Cortex of kidney (tissue), 1 donor: ENCODE results near the gene KCNK17.

Experiments
- DNase-seq: peaks from one replicate; lab custom pipeline; 2025; lab: John Stamatoyannopoulos, UW

KCNK17 gene, protein sequence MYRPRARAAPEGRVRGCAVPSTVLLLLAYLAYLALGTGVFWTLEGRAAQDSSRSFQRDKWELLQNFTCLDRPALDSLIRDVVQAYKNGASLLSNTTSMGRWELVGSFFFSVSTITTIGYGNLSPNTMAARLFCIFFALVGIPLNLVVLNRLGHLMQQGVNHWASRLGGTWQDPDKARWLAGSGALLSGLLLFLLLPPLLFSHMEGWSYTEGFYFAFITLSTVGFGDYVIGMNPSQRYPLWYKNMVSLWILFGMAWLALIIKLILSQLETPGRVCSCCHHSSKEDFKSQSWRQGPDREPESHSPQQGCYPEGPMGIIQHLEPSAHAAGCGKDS

DNA sequence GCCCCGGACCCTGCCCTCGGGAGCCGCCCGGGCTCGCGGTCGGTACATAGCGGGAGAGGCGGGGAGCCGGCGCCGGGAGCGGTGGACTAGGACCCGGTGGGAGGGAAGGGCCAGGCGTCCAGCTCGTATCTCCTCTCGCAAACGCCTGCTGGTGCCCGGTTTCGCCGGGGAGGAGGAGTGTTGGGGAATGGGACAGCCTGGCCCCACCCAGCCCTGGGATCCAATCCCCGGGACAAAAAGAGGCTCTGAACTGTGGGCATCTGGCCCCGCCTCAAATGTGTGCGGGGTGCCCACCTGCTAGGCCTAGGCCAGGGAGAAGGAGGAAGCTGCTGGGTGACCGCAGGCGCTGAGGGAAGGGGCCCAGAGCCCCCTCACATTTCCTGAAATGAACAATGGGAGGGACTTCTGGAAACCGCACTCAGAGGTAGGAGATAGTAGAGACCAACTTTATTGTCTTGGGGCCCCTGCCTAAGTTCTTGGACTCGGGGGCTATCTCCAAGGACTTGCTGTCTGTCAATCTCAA lies at the start of gene KCNK17:
Gene KCNK17 (minus strand): TSS at position 147 of the 523 bp plus-strand sequence. CDS start 99 bp downstream, at position 48.
- no peak for DNase-seq

DNA sequence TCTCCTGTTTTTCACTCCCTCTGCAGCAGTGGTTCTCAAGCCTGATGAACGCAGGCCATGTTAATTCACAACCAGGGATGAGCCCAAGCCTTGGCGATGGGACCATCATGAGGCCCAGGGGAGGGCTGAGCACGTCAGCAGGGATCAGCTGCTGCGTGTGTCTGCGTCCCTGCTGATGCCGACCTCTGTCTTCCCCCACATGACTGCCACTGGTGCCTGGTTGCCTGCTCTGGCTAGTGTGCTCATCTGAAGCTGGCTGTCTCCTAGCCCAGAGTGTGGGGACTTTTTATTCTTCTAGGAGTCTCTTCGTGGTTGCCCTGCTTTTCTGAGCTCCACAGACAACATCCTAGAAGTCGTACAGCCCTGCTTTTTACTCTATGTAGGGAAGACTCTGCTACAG lies 49.1 kb upstream of the KCNK17 start:
- no peak for DNase-seq

DNA sequence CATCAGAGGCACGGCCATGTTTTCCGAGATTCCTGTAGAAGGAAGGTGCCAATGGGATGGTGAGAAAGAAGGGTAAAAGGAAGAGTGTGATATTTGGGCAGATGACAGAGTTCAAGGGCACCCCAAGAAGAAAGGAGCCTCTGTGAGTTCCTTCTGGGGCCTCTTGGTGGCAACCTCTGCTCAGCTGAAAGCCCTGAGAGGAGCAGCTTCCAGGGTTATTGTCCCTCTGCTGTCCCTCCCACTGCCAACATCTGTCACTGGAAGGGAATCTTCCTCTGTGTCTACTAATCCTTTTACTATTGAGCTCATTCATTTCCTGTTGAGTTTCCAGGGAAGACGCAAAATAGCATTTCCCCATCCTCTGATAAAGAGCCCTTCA lies 48.3 kb upstream of the KCNK17 start:
- no peak for DNase-seq

DNA sequence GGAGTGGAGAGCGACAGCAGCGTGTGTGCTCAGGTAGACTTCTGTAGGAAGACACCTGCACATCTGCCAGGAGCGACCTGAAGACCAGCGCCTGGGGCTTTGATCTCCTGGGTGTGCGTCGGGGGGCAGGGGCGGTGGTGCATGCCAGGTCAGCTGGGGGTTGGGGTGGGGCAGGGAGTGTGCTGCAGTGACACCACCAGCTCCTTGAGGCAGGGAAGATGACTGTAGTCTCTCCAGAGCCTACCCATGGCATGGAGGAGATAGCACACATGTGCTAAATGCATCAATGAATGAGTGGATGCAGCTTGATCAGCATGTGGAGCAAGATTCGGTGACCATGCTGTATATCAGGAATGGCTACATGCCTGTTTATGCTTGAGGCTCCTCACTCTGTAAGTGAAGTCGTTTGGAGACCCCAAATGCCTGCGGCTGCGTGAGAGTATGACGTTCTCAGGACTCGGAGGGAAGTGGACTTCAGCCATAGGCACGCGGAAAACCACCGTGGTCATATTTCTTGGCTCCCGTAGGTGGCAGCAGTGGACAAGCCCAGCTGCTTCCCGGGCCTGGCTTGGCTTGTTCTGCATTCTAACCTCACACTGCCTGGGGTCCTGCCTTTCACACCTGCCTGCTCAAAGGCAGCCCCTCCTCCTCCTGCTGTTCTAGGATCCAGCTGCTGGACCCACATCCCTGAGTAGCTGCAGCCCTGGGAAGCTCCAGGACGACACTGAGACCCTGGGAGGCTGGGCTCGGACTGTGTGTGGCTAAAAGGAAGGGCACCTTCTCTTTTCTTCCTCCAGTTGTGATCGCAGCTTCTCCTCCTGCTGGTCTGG lies 47.7 kb upstream of the KCNK17 start:
- no peak for DNase-seq

DNA sequence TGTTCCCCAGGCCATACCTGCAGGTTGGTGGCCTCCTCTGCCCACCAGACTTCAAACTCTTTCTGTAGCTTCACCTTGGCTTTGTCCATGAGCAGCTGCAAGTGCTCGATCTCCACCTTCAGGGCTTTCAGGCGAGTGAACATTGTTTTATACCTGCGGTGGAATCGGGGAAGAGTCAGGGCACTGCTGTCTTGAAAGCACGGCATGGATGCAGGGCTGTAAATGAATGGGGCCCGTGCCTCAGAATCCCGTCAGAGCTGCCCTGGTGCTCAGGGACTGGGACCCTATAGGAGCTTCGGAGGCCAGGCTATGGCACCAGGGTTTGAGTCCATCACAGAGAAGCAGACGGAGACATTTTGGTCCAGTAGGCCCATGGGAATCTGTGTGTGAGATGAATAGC lies 46.2 kb upstream of the KCNK17 start:
- no peak for DNase-seq

DNA sequence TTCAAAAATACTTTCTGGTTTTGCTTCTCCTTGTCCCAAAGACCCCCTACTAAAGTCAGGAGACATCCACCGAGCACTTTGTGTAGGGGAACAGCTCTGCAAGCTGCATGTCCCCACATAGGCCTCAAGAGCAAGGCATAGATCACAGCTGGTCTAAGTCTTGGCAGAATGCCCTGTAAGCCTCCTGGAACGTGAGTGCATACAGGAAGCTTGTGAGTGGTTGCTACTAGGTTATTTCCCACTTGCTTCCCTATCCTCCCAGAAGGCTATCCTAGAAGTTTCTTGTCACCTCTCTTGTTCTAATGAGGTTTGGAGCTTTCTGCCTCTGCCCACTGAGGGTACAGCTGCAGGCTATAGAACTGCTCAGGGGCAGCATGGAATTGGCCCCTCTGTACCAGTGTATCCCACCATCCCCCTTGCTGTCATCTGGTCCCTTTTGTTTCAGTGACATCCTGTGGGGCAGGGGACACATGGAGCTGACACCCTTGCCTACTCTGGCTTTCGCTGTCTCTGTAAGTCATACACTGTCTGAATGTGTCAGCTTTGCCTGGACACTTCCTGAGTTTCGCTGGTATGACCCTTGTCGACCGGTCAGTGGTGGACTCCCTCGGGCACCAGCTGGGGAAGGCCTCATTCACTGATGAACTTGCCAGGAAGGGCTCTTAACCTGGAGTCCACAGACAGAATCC lies 43.9 kb upstream of the KCNK17 start:
- no peak for DNase-seq

DNA sequence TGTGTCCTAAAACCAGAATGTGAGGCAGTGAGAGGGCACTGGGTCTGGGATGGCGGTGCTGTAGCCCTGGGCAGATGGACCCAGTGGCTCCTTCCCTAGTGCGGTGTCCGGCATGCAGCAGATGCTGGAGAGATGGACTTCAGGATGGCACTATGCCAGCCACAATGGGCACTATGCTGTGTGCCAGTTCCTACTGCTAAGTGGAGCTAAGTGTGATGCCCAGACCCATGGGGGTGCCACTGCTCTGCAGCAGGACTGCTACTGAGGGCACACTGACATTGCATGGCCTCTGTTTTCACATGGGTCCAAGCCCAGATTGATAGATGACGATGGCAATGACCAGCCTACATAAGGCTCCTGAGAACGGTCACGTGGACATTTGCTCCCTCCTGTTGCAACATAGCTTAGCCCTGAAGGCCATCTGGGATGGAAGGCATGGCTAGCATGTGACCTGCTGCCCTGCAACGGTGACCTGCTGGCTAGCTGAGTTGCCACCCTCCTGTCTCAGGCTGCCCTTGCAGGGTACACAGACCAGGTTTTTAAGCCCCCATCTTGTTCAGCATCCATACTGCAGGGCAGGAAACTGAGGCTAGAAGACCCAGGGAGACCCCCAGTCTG lies 39.6 kb upstream of the KCNK17 start:
- DNase-seq = no peak

DNA sequence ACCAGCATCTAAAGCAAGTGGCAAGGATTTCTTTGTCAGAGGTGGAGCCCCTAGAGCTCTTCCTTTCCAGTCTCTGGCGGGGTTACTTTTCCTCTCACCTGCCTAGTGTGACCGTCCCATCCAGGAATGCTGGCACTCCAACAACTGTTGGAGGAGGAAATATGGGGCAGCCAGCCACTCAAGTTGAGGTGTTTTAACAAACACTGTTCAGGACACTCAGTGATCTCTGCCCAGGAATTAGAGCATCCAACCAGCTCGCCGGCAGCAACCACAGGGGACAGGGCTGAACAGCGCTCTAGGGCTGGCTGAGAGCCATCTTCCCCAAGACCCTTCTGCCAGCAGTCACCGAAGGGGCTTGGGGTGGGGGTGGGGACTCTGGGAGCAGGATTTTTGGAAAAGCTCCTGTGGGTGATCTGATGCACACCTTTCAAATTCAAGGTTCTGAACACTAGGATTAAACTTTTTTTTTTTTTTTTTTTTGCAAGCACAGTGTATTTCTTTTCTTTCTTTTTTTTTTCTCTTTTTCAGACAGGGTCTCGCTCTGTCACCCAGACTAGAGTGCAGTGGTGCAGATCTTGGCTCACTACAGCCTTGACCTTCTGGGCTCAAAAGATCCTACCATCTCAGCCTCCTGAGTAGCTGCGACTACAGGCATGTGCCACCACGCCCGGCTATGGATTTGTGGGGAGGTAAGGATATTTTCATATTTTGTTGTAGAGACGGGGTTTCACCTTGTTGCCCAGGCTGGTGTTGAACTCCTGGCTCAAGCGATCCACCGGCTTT lies 36.7 kb upstream of the KCNK17 start:
- no peak for DNase-seq

DNA sequence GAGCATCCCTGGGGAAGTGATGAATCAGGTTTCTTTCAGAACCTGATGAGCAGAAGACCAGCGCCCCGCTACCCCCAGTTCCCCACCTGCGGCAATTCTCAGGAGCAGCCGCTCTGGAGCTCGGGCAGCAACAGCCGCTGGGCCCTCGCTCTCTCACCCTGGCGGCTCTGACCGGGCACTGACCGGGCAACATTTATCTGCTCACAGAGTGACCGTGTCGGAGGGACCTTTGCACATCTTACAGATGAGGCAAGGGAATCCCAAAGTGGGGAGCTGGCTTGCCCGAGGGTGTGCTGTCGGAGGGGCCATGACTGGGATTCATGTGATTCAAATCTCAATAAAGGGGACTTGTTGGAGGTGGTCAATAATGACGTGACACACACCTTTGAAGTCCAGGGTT lies 34.5 kb upstream of the KCNK17 start:
- no peak for DNase-seq

DNA sequence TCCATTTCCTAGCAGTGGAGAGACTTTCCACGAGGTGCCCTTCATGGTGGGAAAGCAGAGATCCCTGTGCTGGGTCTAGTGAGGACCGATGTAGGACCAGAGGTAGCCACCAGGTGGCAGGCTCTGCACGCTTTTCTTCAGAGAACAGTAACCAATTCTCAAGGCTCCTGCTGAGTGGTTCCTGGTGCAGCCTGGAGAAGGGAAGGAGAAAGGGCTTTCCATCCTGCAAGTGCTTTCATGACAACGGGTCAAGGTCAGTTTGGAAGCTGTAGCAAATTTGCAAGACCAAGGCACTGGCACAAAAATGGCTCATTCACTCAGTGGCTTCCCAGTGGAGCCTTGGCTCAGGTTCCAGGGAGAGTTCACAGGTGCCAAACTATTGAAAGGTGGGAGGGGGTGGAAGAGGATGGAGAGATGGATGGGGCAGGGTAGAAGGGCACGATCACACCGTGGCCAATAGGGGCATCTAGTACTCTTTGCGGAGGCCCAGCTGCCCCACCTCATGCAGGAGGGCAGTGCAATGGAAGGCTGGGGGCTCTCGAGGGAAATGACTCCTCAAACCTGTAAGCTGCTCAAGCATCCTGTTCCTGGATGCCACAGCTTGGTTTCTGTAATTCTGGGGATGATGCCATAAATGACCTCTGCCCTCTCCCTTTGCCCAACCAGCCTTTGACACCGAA lies 33.8 kb upstream of the KCNK17 start:
- no peak for DNase-seq

DNA sequence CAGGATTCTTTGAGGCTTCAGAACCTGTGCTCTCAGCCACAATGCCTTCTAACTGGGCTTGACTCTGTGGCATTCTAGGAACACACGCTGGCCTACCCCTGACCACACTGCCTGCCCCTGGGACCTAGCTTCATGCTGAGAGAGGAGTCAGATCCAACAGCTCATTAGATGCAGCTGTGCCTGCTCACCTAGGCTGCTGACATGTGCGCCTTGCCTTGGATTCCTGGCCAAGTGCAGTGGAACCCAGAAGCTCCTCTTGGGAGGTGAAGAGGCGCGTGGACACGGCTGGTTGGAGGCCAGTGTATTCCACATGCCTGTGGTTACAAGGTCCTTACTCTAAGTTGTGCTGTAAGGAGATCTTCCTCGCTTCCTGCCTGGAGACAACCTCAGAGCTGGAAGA lies 33.0 kb upstream of the KCNK17 start:
- DNase-seq = no peak

DNA sequence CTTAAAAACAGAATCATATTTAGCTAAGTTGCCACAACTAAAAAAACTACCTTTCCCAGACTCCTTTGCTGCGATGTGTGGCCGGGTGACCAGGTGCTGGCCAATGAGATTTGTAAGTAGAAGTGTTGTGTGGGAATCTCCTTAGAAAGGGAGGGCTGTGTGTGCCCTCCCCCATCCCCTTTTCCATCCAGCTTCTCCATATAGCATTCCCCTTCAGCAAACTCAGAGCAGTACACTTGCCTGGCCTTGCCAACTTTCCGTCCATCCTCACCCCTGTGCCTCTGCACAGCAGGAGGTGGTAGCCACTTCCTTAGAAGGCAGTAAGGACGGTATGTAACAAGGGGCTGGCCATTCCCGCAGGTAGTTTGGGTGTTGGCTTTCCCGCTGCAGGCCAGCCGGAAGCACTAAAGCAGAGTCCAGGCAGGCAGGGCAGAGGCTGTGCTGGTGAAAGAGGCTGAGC lies 30.6 kb upstream of the KCNK17 start:
- no peak for DNase-seq

DNA sequence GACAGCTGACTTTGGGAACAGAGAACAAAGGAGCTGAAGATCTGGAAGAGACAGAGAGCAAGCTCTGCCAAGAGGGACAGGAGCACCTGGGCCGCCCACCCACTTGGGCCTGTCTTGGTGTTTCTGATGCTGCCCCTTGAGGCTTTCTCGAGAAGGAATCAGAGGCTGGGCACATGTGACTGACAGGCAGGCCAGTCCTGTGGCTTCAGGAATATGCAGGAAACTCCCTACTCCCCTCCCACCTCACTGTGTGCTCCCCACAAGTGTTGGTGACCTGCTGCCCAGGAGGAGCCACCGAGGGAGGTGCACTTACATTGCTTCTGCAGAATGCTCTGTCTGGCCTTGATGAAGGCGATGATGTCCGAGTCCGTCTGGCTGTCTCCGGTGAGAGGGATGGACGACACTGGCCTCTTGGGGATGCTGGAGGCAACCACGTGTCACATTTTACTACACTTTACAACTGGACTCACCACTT lies 29.2 kb upstream of the KCNK17 start:
- DNase-seq = no peak

DNA sequence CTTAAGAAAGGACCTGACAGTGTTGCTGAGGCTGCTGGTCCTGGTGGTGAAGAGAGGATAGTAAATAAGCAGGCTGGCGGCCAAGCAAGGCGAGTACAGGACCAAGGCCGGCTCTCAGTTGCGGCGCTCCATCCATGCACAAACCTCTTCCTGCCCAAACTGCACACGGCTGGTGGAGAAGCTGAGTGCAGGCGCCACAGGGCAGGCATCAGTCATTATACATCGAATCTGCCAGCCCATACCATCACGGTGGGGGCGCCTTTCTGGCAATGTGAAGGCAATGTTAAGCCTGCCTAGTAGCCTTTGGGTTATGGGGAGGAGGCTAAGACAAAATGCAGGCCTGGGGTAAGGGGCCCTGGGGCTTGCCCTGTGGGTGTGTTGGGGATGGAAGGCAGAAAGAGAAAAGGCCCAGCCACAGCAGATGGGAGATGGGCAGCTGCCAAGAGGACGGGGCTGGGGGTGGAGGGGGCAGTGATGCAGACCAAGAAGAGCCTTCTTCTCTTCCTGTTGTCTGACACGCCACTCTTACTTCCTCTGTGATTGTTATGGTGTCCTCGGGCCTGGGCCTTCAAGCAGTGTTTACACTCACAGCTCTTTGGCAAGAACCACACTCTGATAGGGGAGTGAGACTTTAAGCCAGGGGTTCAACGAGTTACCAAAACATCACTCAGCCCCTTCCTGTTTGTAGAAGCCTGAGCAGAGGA lies 28.6 kb upstream of the KCNK17 start:
- no peak for DNase-seq

DNA sequence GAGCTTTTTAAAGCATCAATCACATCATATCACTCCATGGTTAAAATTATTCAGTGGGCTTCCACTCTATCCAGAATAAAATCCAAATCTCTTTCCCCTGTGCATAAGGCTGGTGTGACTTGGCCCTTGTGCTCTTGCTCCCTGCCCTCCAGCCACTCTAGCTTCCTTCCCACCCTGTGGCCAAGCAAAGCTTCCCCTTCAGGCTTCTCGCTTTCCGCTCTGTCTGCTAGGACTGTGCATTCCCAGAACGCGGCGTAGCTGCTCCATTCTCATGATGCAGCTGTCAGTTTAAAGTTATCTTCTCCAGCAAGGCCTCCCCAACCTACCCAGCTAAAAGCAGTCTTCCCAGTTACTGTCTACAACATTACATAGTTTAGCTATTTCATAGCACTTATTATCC lies 27.7 kb upstream of the KCNK17 start:
- no peak for DNase-seq

DNA sequence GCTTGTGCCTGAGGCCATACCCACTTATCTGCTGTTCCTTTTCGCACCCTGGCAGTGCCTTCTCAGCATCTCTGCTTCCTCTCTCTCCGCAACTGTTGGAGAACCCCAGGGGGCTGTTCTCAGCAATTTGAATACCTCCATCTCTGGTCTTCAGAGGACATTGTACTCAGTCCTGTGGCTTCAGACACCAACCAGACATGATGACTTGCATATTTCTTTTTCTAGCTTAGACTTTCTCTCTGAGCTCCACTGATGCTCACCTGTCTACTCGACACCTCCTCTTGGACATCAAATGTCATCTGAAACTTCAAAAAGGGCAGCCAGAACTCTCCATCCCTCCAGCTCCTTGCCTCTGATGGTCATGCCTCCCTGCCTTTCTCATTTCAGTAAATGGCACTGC lies 27.1 kb upstream of the KCNK17 start:
- no peak for DNase-seq

DNA sequence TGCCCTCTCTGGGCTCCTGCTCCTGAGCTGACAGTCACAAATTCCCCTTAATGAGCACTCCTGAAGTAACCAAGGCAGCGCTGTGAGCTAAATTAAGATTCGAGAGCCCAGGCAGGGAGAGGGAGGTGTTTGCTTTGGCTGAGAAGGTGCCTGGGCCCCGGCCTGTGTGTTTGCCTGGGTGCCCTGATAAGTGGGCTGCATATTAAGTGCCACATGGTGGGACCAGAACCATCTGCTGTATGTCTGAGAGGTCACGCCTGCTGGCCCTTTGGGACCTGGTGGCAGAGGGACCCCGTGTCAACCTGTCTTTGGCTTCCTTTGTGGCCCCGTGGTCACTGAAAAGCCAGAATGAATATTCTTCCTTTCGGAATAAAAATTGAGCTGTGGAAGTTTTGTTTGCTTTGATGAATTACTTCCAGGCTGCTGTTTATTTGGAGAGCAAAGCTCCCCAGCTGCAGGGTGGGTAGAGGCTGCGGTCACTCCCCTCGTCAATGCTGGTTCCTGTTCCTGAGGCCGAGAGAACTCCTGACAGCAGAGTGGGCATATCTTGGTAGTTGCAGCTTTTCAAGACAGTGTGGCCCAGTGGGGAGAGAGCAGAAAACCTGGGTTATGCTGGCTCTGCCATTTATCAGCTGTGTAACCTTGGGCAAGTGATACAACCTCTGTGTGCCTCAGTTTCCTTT lies 25.8 kb upstream of the KCNK17 start:
- DNase-seq = no peak

DNA sequence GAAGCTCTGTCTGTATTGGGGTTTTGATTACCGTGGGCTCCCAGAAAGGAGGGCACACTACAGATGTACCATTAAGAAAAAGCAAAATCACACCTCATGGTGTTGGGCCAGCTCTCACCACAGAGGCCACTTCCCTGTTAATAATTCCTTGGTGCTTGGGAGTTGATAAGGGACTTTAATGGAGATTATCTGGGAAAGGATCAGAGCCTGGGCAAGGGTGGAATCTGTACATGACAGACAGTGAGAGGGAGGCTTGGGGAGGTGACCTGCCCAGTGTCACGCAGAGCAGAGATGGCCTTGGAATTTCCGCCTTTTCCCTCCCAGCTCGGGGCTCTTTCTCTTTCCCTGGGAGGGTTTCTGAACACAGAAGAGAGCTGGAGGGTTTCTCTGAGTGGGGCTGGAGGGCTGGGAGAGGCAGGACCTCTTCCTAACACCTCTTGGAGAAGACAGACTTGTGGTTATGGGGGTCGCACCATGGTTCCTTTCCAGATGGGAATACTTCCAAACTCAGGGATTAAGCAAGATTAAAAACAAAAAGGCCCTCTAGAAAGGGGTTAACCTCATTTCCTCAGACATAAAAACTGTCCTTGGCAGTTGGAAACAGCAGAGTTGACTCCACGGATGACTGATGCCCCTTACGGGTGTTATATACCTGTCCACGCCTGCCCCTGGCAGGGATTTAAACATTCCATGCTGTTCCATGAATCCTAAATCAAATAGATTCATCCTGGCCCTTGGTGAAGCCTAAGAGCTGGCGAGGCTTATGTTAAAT lies 25.1 kb upstream of the KCNK17 start:
- no peak for DNase-seq

DNA sequence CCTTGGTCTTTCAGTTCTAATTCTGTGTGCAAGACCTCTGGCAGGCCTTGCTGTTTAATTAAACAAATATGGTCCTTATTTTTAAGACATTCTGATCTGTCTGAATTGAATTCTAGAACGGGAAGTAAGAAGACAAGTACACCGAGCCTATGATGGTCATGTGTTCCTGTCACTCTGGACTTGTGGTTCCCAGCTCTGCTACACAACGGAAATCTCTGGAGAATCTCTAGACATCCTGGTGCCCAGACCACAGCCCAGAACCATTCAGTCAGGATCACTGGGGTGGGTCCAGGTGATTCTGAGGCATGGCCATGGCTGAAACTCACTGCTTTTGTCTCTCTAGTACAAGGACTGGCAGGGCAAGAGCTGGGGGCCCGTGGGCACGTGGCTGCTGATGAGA lies 24.2 kb upstream of the KCNK17 start:
- DNase-seq = no peak
